GM12878 (cell line): ENCODE measurements around the gene CPEB3. TPM values are rescaled to one million over a fixed set of nuclear protein-coding genes. Genes with fewer than 3 reads are reported as not detected.

Experiments
- ATAC-seq: fragments of 200-7000 bp; cut with Tn5 transposase; 3 replicates; pipeline ENCODE4 v1.9.1; 2020; ENCODE audit warnings: mild to moderate bottlenecking, moderate library complexity
- BruUV-seq: library from RNA; stranded (reverse); fragments of 400-500 nt; replicated peaks from 2 replicates; lab custom pipeline; 2021; lab: Mats Ljungman, UMichigan
- CTCF ChIA-PET: fragments of 300-600 bp; sonication (Branson Sonifier 250); formaldehyde crosslinking; extraction: SDS; loops from one replicate; lab custom pipeline; 2021; ENCODE audit warnings: inconsistent platforms; lab: Yijun Ruan, JAX
- POLR2A ChIA-PET: fragments of 350-600 bp; formaldehyde crosslinking; extraction: SDS; loops from one replicate; lab custom pipeline; 2021; ENCODE audit warnings: inconsistent platforms; lab: Charles Lee
- RAD21 ChIA-PET: fragments of 300-600 bp; sonication (Branson Sonifier 250); formaldehyde crosslinking; loops from one replicate; lab custom pipeline; 2023; ENCODE audit warnings: antibody characterized with exemption; ENCODE audit not compliant: unreplicated experiment; lab: Charles Lee
- SMC1A ChIA-PET: fragments of 300-600 bp; sonication (Branson Sonifier 250); formaldehyde crosslinking; loops from one replicate; lab custom pipeline; 2023; ENCODE audit not compliant: unreplicated experiment, uncharacterized antibody; lab: Charles Lee
- DNase-seq: peaks from one replicate; pipeline ENCODE4 v3.0.0-alpha.2; 2011; ENCODE audit warnings: low read depth, low spot score
- FAIRE-seq: peaks from 3 replicates; lab custom pipeline; 2011; peaks lifted over from hg19 to GRCh38; lab: Jason Lieb, UNC
- H2AFZ ChIP-seq: 2 replicates; pipeline ENCODE4 v1.6.0; 2011; ENCODE audit warnings: low read depth, low read length, control low read depth; ENCODE audit not compliant: control insufficient read depth
- H3K27ac ChIP-seq: 2 replicates; pipeline ENCODE4 v1.5.1; 2011; ENCODE audit warnings: control low read depth; ENCODE audit not compliant: control insufficient read depth, insufficient read depth
- H3K27me3 ChIP-seq, 2 experiments: replicated peaks in 1 of 2; 2 replicates each; pipeline versions ENCODE4 v1.6.0 to v1.6.1; 2011; ENCODE audit warnings: low read length in 1 of 2; ENCODE audit not compliant: control insufficient read depth in 2 of 2, insufficient read depth in 2 of 2
- H3K36me3 ChIP-seq, 2 experiments: 2 replicates each; pipeline ENCODE4 v1.5.1; 2011; ENCODE audit warnings: low read length in 1 of 2; ENCODE audit not compliant: control insufficient read depth in 2 of 2, insufficient read depth in 2 of 2
- H3K4me1 ChIP-seq: 2 replicates; pipeline ENCODE4 v1.6.1; 2011; ENCODE audit warnings: mild to moderate bottlenecking, low read length, moderate library complexity, mixed read lengths; ENCODE audit not compliant: control insufficient read depth, insufficient read depth
- H3K4me2 ChIP-seq: 2 replicates; pipeline ENCODE4 v1.6.0; 2011; ENCODE audit warnings: control low read depth; ENCODE audit not compliant: control insufficient read depth, insufficient read depth
- H3K4me3 ChIP-seq: fragments of 200-600 bp; sonication (generic); 2 replicates; pipeline ENCODE4 v1.5.1; 2016
- H3K79me2 ChIP-seq: 2 replicates; pipeline ENCODE4 v1.6.0; 2011; ENCODE audit warnings: low read length; ENCODE audit not compliant: control insufficient read depth, insufficient read depth
- H3K9ac ChIP-seq: 2 replicates; pipeline ENCODE4 v1.8.0; 2011; ENCODE audit warnings: low read length, control low read depth, mixed read lengths; ENCODE audit not compliant: control insufficient read depth, insufficient read depth
- H3K9me3 ChIP-seq: replicated peaks from 3 replicates; pipeline ENCODE4 v1.5.1; 2011; ENCODE audit warnings: mild to moderate bottlenecking, low read length; ENCODE audit not compliant: control insufficient read depth, insufficient read depth
- H4K20me1 ChIP-seq: 2 replicates; pipeline ENCODE4 v1.6.0; 2011; ENCODE audit not compliant: control insufficient read depth, insufficient read depth
- BMI1 ChIP-seq: fragments of 450-650 bp; IDR thresholded peaks from 2 replicates; pipeline ENCODE4 v1.6.1; 2016; ENCODE audit warnings: mild to moderate bottlenecking, moderate library complexity, borderline replicate concordance
- ELK1 ChIP-seq: IDR thresholded peaks from 2 replicates; pipeline ENCODE4 v1.6.1; 2012; ENCODE audit warnings: low read depth, low read length, improper control_type of control experiment
- ETV6 ChIP-seq, 2 experiments: fragments of 450-650 bp in 1 of 2; IDR thresholded peaks in 1 of 2; conservative IDR thresholded peaks in 1 of 2; 2 replicates each; pipeline ENCODE4 v1.6.1; 2014; ENCODE audit warnings: antibody characterized with exemption in 1 of 2, borderline replicate concordance in 1 of 2, low read depth in 1 of 2, mild to moderate bottlenecking in 1 of 2, moderate library complexity in 1 of 2
- FOXM1 ChIP-seq: IDR thresholded peaks from 2 replicates; pipeline ENCODE4 v1.6.1; 2012; ENCODE audit warnings: low read depth, mild to moderate bottlenecking, inconsistent platforms, low read length, moderate library complexity
- HDAC2 ChIP-seq: fragments of 200-600 bp; sonication (generic); IDR thresholded peaks from 2 replicates; pipeline ENCODE4 v1.6.1; 2017
- IRF4 ChIP-seq: IDR thresholded peaks from 2 replicates; pipeline ENCODE4 v1.6.1; 2011; ENCODE audit warnings: low read depth, low read length
- KAT2A ChIP-seq: conservative IDR thresholded peaks from 2 replicates; pipeline ENCODE4 v1.6.1; 2011; ENCODE audit warnings: low read depth, low read length; ENCODE audit not compliant: control insufficient read depth
- KLF5 ChIP-seq: fragments of 450-650 bp; IDR thresholded peaks from 2 replicates; pipeline ENCODE4 v1.6.1; 2014; ENCODE audit warnings: mild to moderate bottlenecking; ENCODE audit not compliant: partially characterized antibody
- MYC ChIP-seq: IDR thresholded peaks from 2 replicates; pipeline ENCODE4 v1.6.1; 2011; ENCODE audit warnings: mild to moderate bottlenecking, low read length, moderate library complexity, inconsistent platforms; ENCODE audit not compliant: insufficient read depth, insufficient replicate concordance, insufficient read length, severe bottlenecking
- PAX5 ChIP-seq: IDR thresholded peaks from 2 replicates; pipeline ENCODE4 v1.6.1; 2011; ENCODE audit warnings: low read depth, low read length, borderline replicate concordance
- POU2F2 ChIP-seq: IDR thresholded peaks from 3 replicates; pipeline ENCODE4 v1.6.1; 2011; ENCODE audit warnings: low read depth, mild to moderate bottlenecking, low read length, borderline replicate concordance
- SIN3A ChIP-seq: IDR thresholded peaks from 2 replicates; pipeline ENCODE4 v1.6.1; 2012; ENCODE audit warnings: low read depth, low read length, improper control_type of control experiment
- SREBF1 ChIP-seq: IDR thresholded peaks from 2 replicates; pipeline ENCODE4 v1.6.1; 2012; ENCODE audit warnings: mild to moderate bottlenecking, low read length
- STAT3 ChIP-seq: IDR thresholded peaks from 2 replicates; pipeline ENCODE4 v1.6.1; 2011; ENCODE audit warnings: low read depth, low read length, improper control_type of control experiment
- SUZ12 ChIP-seq: fragments of 200-600 bp; sonication (generic); IDR thresholded peaks from one replicate; pipeline ENCODE4 v1.6.1; 2018; ENCODE audit warnings: antibody characterized with exemption, mild to moderate bottlenecking; ENCODE audit not compliant: unreplicated experiment
- TCF7 ChIP-seq: IDR thresholded peaks from 2 replicates; pipeline ENCODE4 v1.6.1; 2014; ENCODE audit warnings: antibody characterized with exemption, borderline replicate concordance
- ZNF24 ChIP-seq: fragments of 450-650 bp; IDR thresholded peaks from 2 replicates; pipeline ENCODE4 v1.6.1; 2017; ENCODE audit warnings: antibody characterized with exemption, mild to moderate bottlenecking
- ZNF274 ChIP-seq: IDR thresholded peaks from one replicate; pipeline ENCODE4 v1.8.0; 2011; ENCODE audit not compliant: insufficient read length, insufficient read depth
- WGBS: methylation state at CpG from one replicate; pipeline ENCODE4 v1.1.6; 2016; ENCODE audit warnings: low lambda C conversion rate; ENCODE audit not compliant: insufficient replicate concordance, insufficient coverage; ENCODE audit errors: missing lambda C conversion rate; 5-methylcytosine and 5-hydroxymethylcytosine counted together
- in situ Hi-C: fragments of 300-500 bp; cut with MboI; formaldehyde crosslinking; loops from 9 replicates; pipeline ENCODE4 v1.14.3; 2018; ENCODE audit warnings: mixed read lengths
- intact Hi-C: fragments of 100-400 bp; cut with micrococcal nuclease; formaldehyde crosslinking; loops from one replicate; pipeline ENCODE4 v1.14.2; 2022; ENCODE audit not compliant: unreplicated experiment
- polyA plus RNA-seq, 11 experiments: library from polyadenylated mRNA; depleted of rRNA in 4 of 11; unstranded in 6 of 11; stranded (reverse) in 5 of 11; fragments of >200 nt; fragmentation: Nextera tagmentation in 4 of 11; fragmentation: Illumina TruSeq in 1 of 11; extraction: Ambion mirVana in 4 of 11; extraction: Trizol in 1 of 11; gene quantifications; 1 replicate in 1 of 11; 2 replicates in 10 of 11; pipeline versions ENCODE4 v1.2.1 to v1.2.3, GENCODE V29; 2011 to 2016; ENCODE audit warnings: inconsistent platforms in 2 of 11, missing spikeins in 2 of 11, low read depth in 1 of 11
- total RNA-seq, 4 experiments: library from RNA; depleted of rRNA in 3 of 4; stranded (reverse); fragments of >200 nt in 3 of 4; fragmentation: Illumina TruSeq in 1 of 4; extraction: Trizol in 1 of 4; gene quantifications; 2 replicates each; pipeline versions ENCODE4 v1.2.1 to v1.2.3, GENCODE V29; 2013 to 2021
- TF ChIP-seq, protein P1 (sequence below): fragments of 450-650 bp; IDR thresholded peaks from 2 replicates; pipeline ENCODE4 v1.6.1; 2017; ENCODE audit warnings: mild to moderate bottlenecking
- TF ChIP-seq, protein P2 (sequence below): fragments of 450-650 bp; IDR thresholded peaks from 2 replicates; pipeline ENCODE4 v1.6.1; 2017; ENCODE audit warnings: mild to moderate bottlenecking, moderate library complexity

The CPEB3 gene
- total and polyA plus RNA-seq, 10 of the 15 experiments (the other 5 are each of a cell fraction or from before 2014, with no cell fraction given): 0.50 to 2.3 (median 1.2) TPM

- Histone ChIP-seq H3K27ac (no peak overlapping the region), H3K36me3 (peaks cover 11 to 26% of the 10 kb centered on the region in 2 experiments), H3K9ac (no peak overlapping the region), H3K4me3 (no peak overlapping the region), H3K4me2 (no peak overlapping the region), H2AFZ (no peak overlapping the region), H3K79me2 (no peaks in the 10 kb centered on the region), H4K20me1 (no peaks in the 10 kb centered on the region), H3K4me1 (no peaks in the 10 kb centered on the region), H3K9me3 (no peaks in the 10 kb centered on the region)
- ChIA-PET POLR2A (no interaction called here), RAD21 (no interaction called here), SMC1A (interaction anchor here (1.2 to 2.2 kb wide), 2 partner anchors 31 to 50 kb away, joined by 4 to 9 read pairs; no protein-coding TSS in a partner anchor)
- no peak for DNase-seq
- intact Hi-C loops: no loop called here
- FAIRE-seq: no peak
- no peak for ATAC-seq
- BruUV-seq: no TSS peak
- 92% methylated on average over 4 of the region's 4 CpGs for WGBS
- in situ Hi-C loops: no loop called here
- TF ChIP-seq STAT3 (no peak), KLF5 (no peak), ELK1 (no peak), PAX5 (no peak), ZNF274 (no peak), TCF7 (no peak), SUZ12 (no peak), MYC (no peak), BMI1 (no peak), ETV6 (conservative IDR thresholded peaks at IDR 0.05 in 1 of 2, IDR thresholded peaks at IDR 0.05 in 1 of 2; ENCODE audit: borderline replicate concordance in 1 of 2, low read depth in 1 of 2) (no peak), POU2F2 (no peak), SREBF1 (no peak), IRF4 (no peak), SIN3A (no peak), HDAC2 (no peak), KAT2A (no peak), ZNF24 (no peak), FOXM1 (no peak)
- TF ChIP-seq, protein P1, sequence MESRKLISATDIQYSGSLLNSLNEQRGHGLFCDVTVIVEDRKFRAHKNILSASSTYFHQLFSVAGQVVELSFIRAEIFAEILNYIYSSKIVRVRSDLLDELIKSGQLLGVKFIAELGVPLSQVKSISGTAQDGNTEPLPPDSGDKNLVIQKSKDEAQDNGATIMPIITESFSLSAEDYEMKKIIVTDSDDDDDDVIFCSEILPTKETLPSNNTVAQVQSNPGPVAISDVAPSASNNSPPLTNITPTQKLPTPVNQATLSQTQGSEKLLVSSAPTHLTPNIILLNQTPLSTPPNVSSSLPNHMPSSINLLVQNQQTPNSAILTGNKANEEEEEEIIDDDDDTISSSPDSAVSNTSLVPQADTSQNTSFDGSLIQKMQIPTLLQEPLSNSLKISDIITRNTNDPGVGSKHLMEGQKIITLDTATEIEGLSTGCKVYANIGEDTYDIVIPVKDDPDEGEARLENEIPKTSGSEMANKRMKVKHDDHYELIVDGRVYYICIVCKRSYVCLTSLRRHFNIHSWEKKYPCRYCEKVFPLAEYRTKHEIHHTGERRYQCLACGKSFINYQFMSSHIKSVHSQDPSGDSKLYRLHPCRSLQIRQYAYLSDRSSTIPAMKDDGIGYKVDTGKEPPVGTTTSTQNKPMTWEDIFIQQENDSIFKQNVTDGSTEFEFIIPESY: no peak
- TF ChIP-seq, protein P2, sequence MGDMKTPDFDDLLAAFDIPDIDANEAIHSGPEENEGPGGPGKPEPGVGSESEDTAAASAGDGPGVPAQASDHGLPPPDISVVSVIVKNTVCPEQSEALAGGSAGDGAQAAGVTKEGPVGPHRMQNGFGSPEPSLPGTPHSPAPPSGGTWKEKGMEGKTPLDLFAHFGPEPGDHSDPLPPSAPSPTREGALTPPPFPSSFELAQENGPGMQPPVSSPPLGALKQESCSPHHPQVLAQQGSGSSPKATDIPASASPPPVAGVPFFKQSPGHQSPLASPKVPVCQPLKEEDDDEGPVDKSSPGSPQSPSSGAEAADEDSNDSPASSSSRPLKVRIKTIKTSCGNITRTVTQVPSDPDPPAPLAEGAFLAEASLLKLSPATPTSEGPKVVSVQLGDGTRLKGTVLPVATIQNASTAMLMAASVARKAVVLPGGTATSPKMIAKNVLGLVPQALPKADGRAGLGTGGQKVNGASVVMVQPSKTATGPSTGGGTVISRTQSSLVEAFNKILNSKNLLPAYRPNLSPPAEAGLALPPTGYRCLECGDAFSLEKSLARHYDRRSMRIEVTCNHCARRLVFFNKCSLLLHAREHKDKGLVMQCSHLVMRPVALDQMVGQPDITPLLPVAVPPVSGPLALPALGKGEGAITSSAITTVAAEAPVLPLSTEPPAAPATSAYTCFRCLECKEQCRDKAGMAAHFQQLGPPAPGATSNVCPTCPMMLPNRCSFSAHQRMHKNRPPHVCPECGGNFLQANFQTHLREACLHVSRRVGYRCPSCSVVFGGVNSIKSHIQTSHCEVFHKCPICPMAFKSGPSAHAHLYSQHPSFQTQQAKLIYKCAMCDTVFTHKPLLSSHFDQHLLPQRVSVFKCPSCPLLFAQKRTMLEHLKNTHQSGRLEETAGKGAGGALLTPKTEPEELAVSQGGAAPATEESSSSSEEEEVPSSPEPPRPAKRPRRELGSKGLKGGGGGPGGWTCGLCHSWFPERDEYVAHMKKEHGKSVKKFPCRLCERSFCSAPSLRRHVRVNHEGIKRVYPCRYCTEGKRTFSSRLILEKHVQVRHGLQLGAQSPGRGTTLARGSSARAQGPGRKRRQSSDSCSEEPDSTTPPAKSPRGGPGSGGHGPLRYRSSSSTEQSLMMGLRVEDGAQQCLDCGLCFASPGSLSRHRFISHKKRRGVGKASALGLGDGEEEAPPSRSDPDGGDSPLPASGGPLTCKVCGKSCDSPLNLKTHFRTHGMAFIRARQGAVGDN: no peak
- TF ChIP-seq, all 136 proteins: peak for 0
- CTCF ChIA-PET: no interaction called here
- H3K27me3 ChIP-seq: no peaks in the 10 kb centered on the region
Measured at GRCh38 chr10:92024700-92025099, 266.2 kb downstream of the CPEB3 start.
